PC-3 (cell line): ENCODE measurements around the gene SPX. TPM values are rescaled to one million over a fixed set of nuclear protein-coding genes. Genes with fewer than 3 reads are reported as not detected.

ENCODE experiments used
- ATAC-seq: fragments of 200-7000 bp; cut with Tn5 transposase; 2 replicates; pipeline ENCODE4 v1.9.1; 2020; ENCODE audit warnings: mild to moderate bottlenecking, moderate library complexity
- BruUV-seq: library from RNA; stranded (reverse); fragments of 400-500 nt; replicated peaks from 2 replicates; lab custom pipeline; 2021; lab: Mats Ljungman, UMichigan
- CTCF ChIA-PET: fragments of 300-600 bp; sonication (Branson Sonifier 250); formaldehyde crosslinking; loops from one replicate; lab custom pipeline; 2022; ENCODE audit warnings: antibody characterized with exemption; lab: Charles Lee
- POLR2A ChIA-PET: fragments of 300-600 bp; sonication (Branson Sonifier 250); formaldehyde crosslinking; loops from one replicate; lab custom pipeline; 2022; ENCODE audit warnings: antibody characterized with exemption; ENCODE audit not compliant: unreplicated experiment; lab: Charles Lee
- DNase-seq: peaks from one replicate; pipeline ENCODE4 v3.0.0-alpha.2; 2015
- H2AFZ ChIP-seq: fragments of 300-600 bp; sonication (generic); 2 replicates; pipeline ENCODE4 v1.6.0; 2016; ENCODE audit warnings: antibody characterized with exemption, low read length
- H3F3A ChIP-seq: fragments of 300-600 bp; sonication (generic); one replicate; pipeline ENCODE4 v1.6.0; 2017; ENCODE audit warnings: antibody characterized with exemption, low read length, control low read depth, mild to moderate bottlenecking; ENCODE audit not compliant: unreplicated experiment
- H3K27ac ChIP-seq: fragments of 300-600 bp; sonication (generic); 2 replicates; pipeline ENCODE4 v1.5.1; 2016; ENCODE audit warnings: mild to moderate bottlenecking, low read length
- H3K27me3 ChIP-seq: fragments of 300-600 bp; sonication (generic); 2 replicates; pipeline ENCODE4 v1.6.1; 2016; ENCODE audit warnings: low read length, mixed read lengths
- H3K36me3 ChIP-seq: fragments of 300-600 bp; sonication (generic); 2 replicates; pipeline ENCODE4 v1.6.1; 2016; ENCODE audit warnings: low read depth, mixed run types, low read length, mixed read lengths
- H3K4me1 ChIP-seq: fragments of 300-600 bp; sonication (generic); 2 replicates; pipeline ENCODE4 v1.5.1; 2016; ENCODE audit warnings: low read length; ENCODE audit not compliant: insufficient read depth
- H3K4me2 ChIP-seq: fragments of 300-600 bp; sonication (generic); 2 replicates; pipeline ENCODE4 v1.6.0; 2016; ENCODE audit warnings: low read length
- H3K4me3 ChIP-seq: fragments of 300-600 bp; sonication (generic); 2 replicates; pipeline ENCODE4 v1.5.1; 2016; ENCODE audit warnings: mild to moderate bottlenecking, low read length, mixed read lengths
- H3K79me2 ChIP-seq: fragments of 300-600 bp; sonication (generic); 2 replicates; pipeline ENCODE4 v1.6.1; 2017; ENCODE audit warnings: low read length, mixed read lengths
- H3K9ac ChIP-seq: fragments of 300-600 bp; sonication (generic); 2 replicates; pipeline ENCODE4 v1.6.0; 2016; ENCODE audit warnings: mild to moderate bottlenecking, low read length
- H3K9me2 ChIP-seq: fragments of 300-600 bp; sonication (generic); replicated peaks from 2 replicates; pipeline ENCODE4 v1.6.1; 2016; ENCODE audit warnings: mixed run types, low read length, mixed read lengths
- H3K9me3 ChIP-seq: fragments of 300-600 bp; sonication (generic); 2 replicates; pipeline ENCODE4 v1.6.1; 2016; ENCODE audit warnings: low read length, mixed read lengths
- H4K20me1 ChIP-seq: fragments of 300-600 bp; sonication (generic); 2 replicates; pipeline ENCODE4 v1.6.1; 2016; ENCODE audit warnings: low read length, mixed read lengths
- EZH2 ChIP-seq: fragments of 300-600 bp; sonication (generic); IDR thresholded peaks from one replicate; pipeline ENCODE4 v1.6.1; 2017; ENCODE audit warnings: antibody characterized with exemption, mild to moderate bottlenecking, low read length; ENCODE audit not compliant: unreplicated experiment
- EZH2phosphoT487 ChIP-seq: fragments of 300-600 bp; sonication (generic); IDR thresholded peaks from 2 replicates; pipeline ENCODE4 v1.6.1; 2018; ENCODE audit warnings: mild to moderate bottlenecking, antibody characterized with exemption, low read length, borderline replicate concordance
- intact Hi-C: fragments of 100-400 bp; cut with micrococcal nuclease; formaldehyde crosslinking; loops from 2 replicates; pipeline ENCODE4 v1.9.0; 2023
- total RNA-seq: library from RNA; depleted of rRNA; stranded (reverse); fragments of >200 nt; gene quantifications from 2 replicates; pipeline ENCODE4 v1.2.3, GENCODE V29; 2014
- TF ChIP-seq, protein P1 (sequence below): fragments of 300-600 bp; sonication (generic); conservative IDR thresholded peaks from 2 replicates; pipeline ENCODE4 v1.5.1; 2017; ENCODE audit warnings: antibody characterized with exemption, low read depth, mild to moderate bottlenecking, low read length

Gene SPX
- total RNA-seq, 1 experiment from 2014 or later = 0.87 TPM

DNA sequence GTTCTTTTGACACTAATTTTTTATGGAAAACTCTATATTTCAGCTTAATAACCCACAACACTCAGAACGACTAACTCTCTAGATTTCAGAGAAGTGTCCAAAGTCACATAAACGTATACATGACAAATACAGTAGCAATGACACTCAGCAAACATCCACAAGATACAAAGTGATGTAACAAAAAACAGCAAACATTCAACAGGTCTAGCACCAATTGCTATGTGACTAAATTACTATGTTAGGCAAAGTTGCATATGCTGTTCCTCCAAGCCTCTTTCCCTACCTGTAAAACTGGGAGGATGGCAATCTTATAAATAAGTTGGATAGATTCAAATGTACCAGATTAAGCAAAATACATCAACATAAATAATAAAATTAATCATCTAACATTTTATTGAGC lies 26.3 kb upstream of the SPX start:
- Histone ChIP-seq H3K9me3 (no peaks in the 10 kb centered on the region), H3K4me3 (peak overlapping the region; percentile 95), H3K36me3 (peaks cover 6% of the 10 kb centered on the region; the same call in 1 of the 2 replicates), H3K9ac (no peak overlapping the region), H3K4me1 (peaks cover 19% of the 10 kb centered on the region), H2AFZ (no peak overlapping the region), H3K27ac (no peak overlapping the region), H3K4me2 (peak overlapping the region; percentile 97), H3K79me2 (peaks cover 49% of the 10 kb centered on the region), H3K27me3 (no peaks in the 10 kb centered on the region), H3K9me2 (no peaks in the 10 kb centered on the region), H4K20me1 (peaks cover 16% of the 10 kb centered on the region), H3F3A (no peaks in the 10 kb centered on the region)
- intact Hi-C loops = no loop called here
- TF ChIP-seq EZH2phosphoT487 (no peak), EZH2 (no peak)
- TF ChIP-seq, protein P1, sequence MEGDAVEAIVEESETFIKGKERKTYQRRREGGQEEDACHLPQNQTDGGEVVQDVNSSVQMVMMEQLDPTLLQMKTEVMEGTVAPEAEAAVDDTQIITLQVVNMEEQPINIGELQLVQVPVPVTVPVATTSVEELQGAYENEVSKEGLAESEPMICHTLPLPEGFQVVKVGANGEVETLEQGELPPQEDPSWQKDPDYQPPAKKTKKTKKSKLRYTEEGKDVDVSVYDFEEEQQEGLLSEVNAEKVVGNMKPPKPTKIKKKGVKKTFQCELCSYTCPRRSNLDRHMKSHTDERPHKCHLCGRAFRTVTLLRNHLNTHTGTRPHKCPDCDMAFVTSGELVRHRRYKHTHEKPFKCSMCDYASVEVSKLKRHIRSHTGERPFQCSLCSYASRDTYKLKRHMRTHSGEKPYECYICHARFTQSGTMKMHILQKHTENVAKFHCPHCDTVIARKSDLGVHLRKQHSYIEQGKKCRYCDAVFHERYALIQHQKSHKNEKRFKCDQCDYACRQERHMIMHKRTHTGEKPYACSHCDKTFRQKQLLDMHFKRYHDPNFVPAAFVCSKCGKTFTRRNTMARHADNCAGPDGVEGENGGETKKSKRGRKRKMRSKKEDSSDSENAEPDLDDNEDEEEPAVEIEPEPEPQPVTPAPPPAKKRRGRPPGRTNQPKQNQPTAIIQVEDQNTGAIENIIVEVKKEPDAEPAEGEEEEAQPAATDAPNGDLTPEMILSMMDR = no peak
- no TSS peak for BruUV-seq
- ATAC-seq = no peak
- no peak for DNase-seq
- CTCF ChIA-PET = no interaction called here
- POLR2A ChIA-PET = no interaction called here

DNA sequence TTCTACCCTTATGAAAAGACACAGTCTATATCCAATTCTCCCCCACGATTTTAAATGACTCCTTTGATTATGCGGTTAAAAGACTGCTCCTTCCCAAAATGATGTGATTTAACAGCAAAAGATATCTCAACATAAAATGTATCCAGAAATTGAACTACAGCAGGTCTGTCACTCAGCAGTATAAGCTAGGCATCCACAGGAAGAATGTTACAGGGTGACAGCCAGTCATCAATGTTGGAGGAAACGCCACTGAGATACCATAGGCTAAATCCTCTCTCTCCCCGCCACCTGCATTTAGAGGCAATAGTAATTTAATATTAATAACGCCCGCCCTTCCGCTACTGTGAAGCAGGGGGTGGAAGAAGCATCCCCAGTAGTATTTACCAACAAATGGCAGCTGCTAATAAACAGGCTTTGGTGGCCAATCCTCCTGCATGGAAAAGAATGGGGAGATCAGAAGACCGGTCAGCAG lies 25.3 kb upstream of the SPX start:
- peak overlapping the region; percentile 69 for H2AFZ ChIP-seq
- BruUV-seq = TSS peak; percentile 68
- CTCF ChIA-PET = interaction anchor here (0.5 kb wide), 1 partner anchor 623 kb away, joined by 4 read pairs; no protein-coding TSS in a partner anchor
- H3K27ac ChIP-seq = peak overlapping the region; percentile 24
- ATAC-seq (peak; percentile 10), DNase-seq (no peak)
- peaks cover 19% of the 10 kb centered on the region for H3K4me1 ChIP-seq
- peaks cover 6% of the 10 kb centered on the region; the same call in 1 of the 2 replicates for H3K36me3 ChIP-seq
- H3K9me3 ChIP-seq = no peaks in the 10 kb centered on the region
- peaks cover 60% of the 10 kb centered on the region for H3K79me2 ChIP-seq
- no peaks in the 10 kb centered on the region for H3K27me3 ChIP-seq
- intact Hi-C loops = no loop called here
- peaks cover 26% of the 10 kb centered on the region for H4K20me1 ChIP-seq
- TF ChIP-seq EZH2 (no peak), EZH2phosphoT487 (no peak)
- TF ChIP-seq, protein P1 = no peak
- peak overlapping the region; percentile 95 for H3K4me3 ChIP-seq
- H3K9me2 ChIP-seq = no peaks in the 10 kb centered on the region
- POLR2A ChIA-PET = interaction anchor here (0.6 kb wide), 1 partner anchor 208 kb away, joined by 3 read pairs; no protein-coding TSS in a partner anchor
- no peaks in the 10 kb centered on the region for H3F3A ChIP-seq
- peak overlapping the region; percentile 97 for H3K4me2 ChIP-seq
- H3K9ac ChIP-seq = peak overlapping the region; percentile 97
